GM12864 (cell line): ENCODE data around the gene TSHZ1.

Experiments used
- DNase-seq: peaks from one replicate; pipeline ENCODE4 v3.0.0-alpha.2; 2011; ENCODE audit warnings: low read depth
- H3K4me3 ChIP-seq: 2 replicates; pipeline ENCODE4 v1.5.1; 2011; ENCODE audit warnings: mild to moderate bottlenecking, low read depth, low read length, control low read depth
- CTCF ChIP-seq: IDR thresholded peaks from 2 replicates; pipeline ENCODE4 v1.5.1; 2011; ENCODE audit warnings: low read depth, mild to moderate bottlenecking, moderate library complexity, low read length, control low read depth, inconsistent platforms; ENCODE audit errors: missing control alignments

TSHZ1 gene

GRCh38 chr18:75279381-75279780 is 68.8 kb downstream of the TSHZ1 start:
- no peak for DNase-seq
- no peak overlapping the region for H3K4me3 ChIP-seq
- no peak for TF ChIP-seq CTCF

GRCh38 chr18:75280427-75281280 is 70.1 kb downstream of the TSHZ1 start:
- no peak for DNase-seq
- TF ChIP-seq CTCF: no peak
- no peak overlapping the region for H3K4me3 ChIP-seq

- no peak for DNase-seq
- no peak overlapping the region for H3K4me3 ChIP-seq
- no peak for TF ChIP-seq CTCF
Measured at GRCh38 chr18:75282746-75283145, 72.1 kb downstream of the TSHZ1 start.

GRCh38 chr18:75283731-75284130 is 73.1 kb downstream of the TSHZ1 start:
- no peak for DNase-seq
- no peak overlapping the region for H3K4me3 ChIP-seq
- no peak for TF ChIP-seq CTCF

- DNase-seq: no peak
- TF ChIP-seq CTCF: no peak
- no peak overlapping the region for H3K4me3 ChIP-seq
Measured at GRCh38 chr18:75284566-75284965, 74.0 kb downstream of the TSHZ1 start.

GRCh38 chr18:75285876-75286275 is 75.3 kb downstream of the TSHZ1 start:
- no peak for DNase-seq
- no peak for TF ChIP-seq CTCF
- no peak overlapping the region for H3K4me3 ChIP-seq

GRCh38 chr18:75287006-75287405 is 76.4 kb downstream of the TSHZ1 start:
- no peak overlapping the region for H3K4me3 ChIP-seq
- no peak for DNase-seq
- TF ChIP-seq CTCF: no peak
